HUES48 (cell line): ENCODE measurements around the gene CSRNP2.
"Not testable (repeated sequence)": the region's sequence is repeated elsewhere in the genome, so short reads cannot be mapped to it uniquely, and the experiment has no call there.

Experiments
- H3K27ac ChIP-seq: one replicate; pipeline ENCODE4 v1.7.0; 2013; ENCODE audit warnings: low read depth, low read length, inconsistent platforms
- H3K27me3 ChIP-seq: 2 replicates; pipeline ENCODE4 v1.6.1; 2013; ENCODE audit warnings: mild to moderate bottlenecking, low read length; ENCODE audit not compliant: control insufficient read depth, insufficient read depth
- H3K36me3 ChIP-seq: 2 replicates; pipeline ENCODE4 v1.6.1; 2013; ENCODE audit warnings: low read length; ENCODE audit not compliant: control insufficient read depth, insufficient read depth
- H3K4me1 ChIP-seq: 2 replicates; pipeline ENCODE4 v1.6.1; 2013; ENCODE audit warnings: mild to moderate bottlenecking, low read length; ENCODE audit not compliant: control insufficient read depth, insufficient read depth
- H3K4me3 ChIP-seq: 2 replicates; pipeline ENCODE4 v1.5.1; 2013; ENCODE audit warnings: mild to moderate bottlenecking, low read depth, low read length
- H3K9ac ChIP-seq: 2 replicates; pipeline ENCODE4 v1.6.1; 2013; ENCODE audit warnings: mild to moderate bottlenecking, low read depth, low read length, moderate library complexity
- H3K9me3 ChIP-seq: 2 replicates; pipeline ENCODE4 v1.6.1; 2013; ENCODE audit warnings: low read length; ENCODE audit not compliant: control insufficient read depth, insufficient read depth

The CSRNP2 gene

GRCh38 chr12:51078346-51078745 lies 5.0 kb downstream of the CSRNP2 start:
- H3K27me3 ChIP-seq, H3K4me3 ChIP-seq, H3K4me1 ChIP-seq, H3K9ac ChIP-seq, H3K27ac ChIP-seq, H3K9me3 ChIP-seq: not testable (repeated sequence)
- peaks cover 23% of the 10 kb centered on the region for H3K36me3 ChIP-seq

GRCh38 chr12:51077930-51078329 lies 5.5 kb downstream of the CSRNP2 start:
- Histone ChIP-seq H3K27me3 (no peaks in the 10 kb centered on the region), H3K36me3 (peaks cover 27% of the 10 kb centered on the region), H3K9me3 (no peaks in the 10 kb centered on the region), H3K4me1 (peaks cover 10% of the 10 kb centered on the region), H3K9ac (no peak overlapping the region), H3K27ac (no peak overlapping the region), H3K4me3 (no peak overlapping the region)

- no peak overlapping the region for H3K27ac ChIP-seq
- no peak overlapping the region for H3K4me3 ChIP-seq
- no peaks in the 10 kb centered on the region for H3K27me3 ChIP-seq
- no peaks in the 10 kb centered on the region; the same call in 1 of the 2 replicates for H3K4me1 ChIP-seq
- H3K9ac ChIP-seq = no peak overlapping the region
- no peaks in the 10 kb centered on the region for H3K9me3 ChIP-seq
- H3K36me3 ChIP-seq = peaks cover 37% of the 10 kb centered on the region
These were observed 7.0 kb downstream of the CSRNP2 start for GRCh38 chr12:51076236-51076930.

DNA sequence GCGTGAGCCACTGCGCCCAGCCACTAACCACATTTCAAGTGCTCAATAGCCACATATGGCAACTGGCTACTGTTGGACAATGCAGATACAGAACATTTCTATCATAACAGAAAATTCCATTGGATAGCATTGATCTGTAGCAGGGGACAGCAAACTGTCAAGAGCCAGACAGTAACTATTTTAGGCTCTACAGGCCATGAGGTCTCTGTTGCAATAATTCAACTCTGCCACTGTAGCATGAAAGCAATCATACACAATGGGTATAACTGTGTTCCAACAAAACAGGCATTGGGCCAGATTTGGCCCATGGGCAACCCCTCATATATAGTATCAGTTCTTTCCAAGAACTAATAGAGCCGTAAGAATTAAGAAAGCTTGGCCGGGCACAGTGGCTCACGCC lies 8.0 kb downstream of the CSRNP2 start:
- no peaks in the 10 kb centered on the region for H3K27me3 ChIP-seq
- H3K9me3 ChIP-seq = no peaks in the 10 kb centered on the region
- H3K36me3 ChIP-seq = peaks cover 46% of the 10 kb centered on the region
- no peak overlapping the region for H3K4me3 ChIP-seq
- no peak overlapping the region for H3K27ac ChIP-seq
- H3K9ac ChIP-seq = no peak overlapping the region
- H3K4me1 ChIP-seq = no peaks in the 10 kb centered on the region

GRCh38 chr12:51071663-51072062 lies 11.7 kb downstream of the CSRNP2 start:
- Histone ChIP-seq H3K9ac (no peak overlapping the region), H3K4me3 (no peak overlapping the region), H3K36me3 (peaks cover 67% of the 10 kb centered on the region), H3K27me3 (no peaks in the 10 kb centered on the region), H3K27ac (no peak overlapping the region), H3K9me3 (no peaks in the 10 kb centered on the region), H3K4me1 (no peaks in the 10 kb centered on the region)

- H3K9me3 ChIP-seq = no peaks in the 10 kb centered on the region
- H3K27ac ChIP-seq = no peak overlapping the region
- H3K9ac ChIP-seq = no peak overlapping the region
- H3K4me1 ChIP-seq = no peaks in the 10 kb centered on the region
- no peaks in the 10 kb centered on the region for H3K27me3 ChIP-seq
- peaks cover 77% of the 10 kb centered on the region for H3K36me3 ChIP-seq
- H3K4me3 ChIP-seq = no peak overlapping the region
These were observed 13.4 kb downstream of the CSRNP2 start for GRCh38 chr12:51070004-51070403.

- H3K4me1 ChIP-seq = no peaks in the 10 kb centered on the region
- peaks cover 83% of the 10 kb centered on the region for H3K36me3 ChIP-seq
- no peak overlapping the region for H3K27ac ChIP-seq
- H3K9ac ChIP-seq = no peak overlapping the region
- H3K27me3 ChIP-seq = no peaks in the 10 kb centered on the region
- no peaks in the 10 kb centered on the region for H3K9me3 ChIP-seq
- no peak overlapping the region for H3K4me3 ChIP-seq
These were observed 15.6 kb downstream of the CSRNP2 start for GRCh38 chr12:51067771-51068170.

GRCh38 chr12:51067229-51067628 lies 16.2 kb downstream of the CSRNP2 start:
- Histone ChIP-seq H3K4me3 (no peak overlapping the region), H3K4me1 (no peaks in the 10 kb centered on the region), H3K9me3 (no peaks in the 10 kb centered on the region), H3K9ac (no peak overlapping the region), H3K27ac (no peak overlapping the region), H3K27me3 (no peaks in the 10 kb centered on the region), H3K36me3 (peaks cover 85% of the 10 kb centered on the region)

- Histone ChIP-seq H3K9ac (no peak overlapping the region), H3K27ac (no peak overlapping the region), H3K27me3 (no peaks in the 10 kb centered on the region), H3K4me3 (no peak overlapping the region), H3K4me1 (no peaks in the 10 kb centered on the region), H3K36me3 (peaks cover 88% of the 10 kb centered on the region), H3K9me3 (no peaks in the 10 kb centered on the region)
These were observed 17.9 kb downstream of the CSRNP2 start for GRCh38 chr12:51065530-51065929.

GRCh38 chr12:51062631-51063397 lies 20.6 kb downstream of the CSRNP2 start:
- no peaks in the 10 kb centered on the region for H3K4me1 ChIP-seq
- H3K27ac ChIP-seq = no peak overlapping the region
- H3K9ac ChIP-seq = no peak overlapping the region
- peaks cover 96% of the 10 kb centered on the region for H3K36me3 ChIP-seq
- no peak overlapping the region for H3K4me3 ChIP-seq
- H3K27me3 ChIP-seq = no peaks in the 10 kb centered on the region
- no peaks in the 10 kb centered on the region for H3K9me3 ChIP-seq

- no peak overlapping the region for H3K27ac ChIP-seq
- H3K4me1 ChIP-seq = no peaks in the 10 kb centered on the region
- no peaks in the 10 kb centered on the region for H3K27me3 ChIP-seq
- no peaks in the 10 kb centered on the region for H3K9me3 ChIP-seq
- peaks cover 93% of the 10 kb centered on the region for H3K36me3 ChIP-seq
- H3K9ac ChIP-seq = no peak overlapping the region
- no peak overlapping the region for H3K4me3 ChIP-seq
These were observed 24.3 kb downstream of the CSRNP2 start for GRCh38 chr12:51059086-51059485.
